Measurements from ENCODE around the gene WAPL. TPM values are rescaled to one million over a fixed set of nuclear protein-coding genes. Genes with fewer than 3 reads are reported as not detected.

The WAPL gene
- total and polyA plus RNA-seq, 9 of the 15 experiments (the other 6 are each of a cell fraction or from before 2014, with no cell fraction given): 14.3 to 36.4 (median 25.3) TPM

- in situ Hi-C loops (cut with MboI) (no loop called here), intact Hi-C loops (cut with micrococcal nuclease) (no loop called here)
- FAIRE-seq (no peak), DNase-seq (ENCODE audit: extremely low read depth in 1 of 4, low spot score in 3 of 4) (no peak), ATAC-seq (no peak)
- ChIA-PET POLR2A (no interaction called here), CTCF (ENCODE audit: low intra/inter-chr PET ratio) (no interaction called here)
- no TSS peak for BruUV-seq (replicated peaks)
- WGBS (ENCODE audit: insufficient coverage, low coverage, missing lambda C conversion rate): 33% methylated on average over 3 of the region's 7 CpGs
- H3K4me2 ChIP-seq (ENCODE audit: insufficient read depth, low read length): no peak overlapping the region
- TF ChIP-seq HCFC1 (IDR thresholded peaks at IDR 0.05; ENCODE audit: low read depth, low read length) (no peak), XRCC5 (IDR thresholded peaks at IDR 0.05; ENCODE audit: low read depth, low read length) (no peak), CXXC5 (CRISPR knock-in tag; IDR thresholded peaks at IDR 0.05) (no peak), E4F1 (CRISPR knock-in tag; IDR thresholded peaks at IDR 0.05; ENCODE audit: borderline replicate concordance) (no peak), BCLAF1 (IDR thresholded peaks at IDR 0.05; ENCODE audit: borderline replicate concordance in 1 of 2, control insufficient read depth in 1 of 2, low read depth in 2 of 2, low read length in 1 of 2) (no peak), ZFP30 (CRISPR knock-in tag; IDR thresholded peaks at IDR 0.05; ENCODE audit: borderline replicate concordance) (no peak), ZNF175 (CRISPR knock-in tag; IDR thresholded peaks at IDR 0.05; ENCODE audit: low read depth) (no peak), BCOR (IDR thresholded peaks at IDR 0.05) (no peak), CBFA2T3 (IDR thresholded peaks at IDR 0.05) (no peak), ZNF384 (IDR thresholded peaks at IDR 0.05; ENCODE audit: low read depth, low read length) (no peak), MCM5 (IDR thresholded peaks at IDR 0.05; ENCODE audit: low read depth) (no peak), ADNP (tag; IDR thresholded peaks at IDR 0.05) (no peak)
- peaks cover 0 to 6% of the 10 kb centered on the region in 2 experiments; a peak in 3 of 5 replicates for H3K4me1 ChIP-seq (replicated peaks in 1 of 2; ENCODE audit: control insufficient read depth in 2 of 2, insufficient read depth in 2 of 2, low read length in 2 of 2)
- H3K9me3 ChIP-seq (replicated peaks; ENCODE audit: control insufficient read depth, insufficient read depth, low read depth, low read length): no peaks in the 10 kb centered on the region
- H3K79me2 ChIP-seq (ENCODE audit: control insufficient read depth, insufficient read depth, low read length): no peaks in the 10 kb centered on the region
- no peaks in the 10 kb centered on the region for H3K36me3 ChIP-seq (ENCODE audit: control insufficient read depth, insufficient read depth, low read length)
- no peaks in the 10 kb centered on the region for H3K9me1 ChIP-seq (ENCODE audit: control insufficient read depth, insufficient read depth, low read length)
- H3K9ac ChIP-seq (ENCODE audit: insufficient read depth in 1 of 2, low read depth in 2 of 2, low read length in 2 of 2): no peak overlapping the region
- no peaks in the 10 kb centered on the region for H4K20me1 ChIP-seq (replicated peaks; ENCODE audit: control insufficient read depth, insufficient read depth, low read length)
- H3K27me3 ChIP-seq (ENCODE audit: control insufficient read depth in 2 of 2, insufficient read depth in 2 of 2, low read length in 2 of 2): peaks cover 0 to 10% of the 10 kb centered on the region in 2 experiments; a peak in 1 of 5 replicates
- no peak overlapping the region for H2AFZ ChIP-seq (ENCODE audit: low read depth, low read length)
- no peak overlapping the region for H3K27ac ChIP-seq (ENCODE audit: extremely low read depth, low read depth, low read length)
- no peak overlapping the region for H3K4me3 ChIP-seq
These were observed 128.9 kb downstream of the WAPL start for GRCh38 chr10:86392723-86393094.

All from K562 (cell line).